Limb (tissue), 2 donors: ENCODE data around the gene DCTD.

Experiments
- DNase-seq, 2 donors: peaks; one replicate each; pipeline ENCODE4 v3.0.0-alpha.2; 2016; ENCODE audit errors: extremely low spot score in 2 of 2

The DCTD gene

GRCh38 chr4:182842104-182842600 lies 75.0 kb downstream of the DCTD start:
- no peak for DNase-seq

GRCh38 chr4:182840108-182840507 lies 77.1 kb downstream of the DCTD start:
- no peak for DNase-seq
